Karpas-422 (cell line): ENCODE data around the gene KLHDC4. TPM values are rescaled to one million over a fixed set of nuclear protein-coding genes. Genes with fewer than 3 reads are reported as not detected.

Experiments
- DNase-seq: peaks from one replicate; pipeline ENCODE4 v3.0.0-alpha.2; 2015
- H2AFZ ChIP-seq: fragments of 200-600 bp; sonication (generic); 2 replicates; pipeline ENCODE4 v1.6.1; 2014; ENCODE audit warnings: antibody characterized with exemption, low read length, mixed read lengths
- H3K27ac ChIP-seq: fragments of 200-600 bp; sonication (generic); 2 replicates; pipeline ENCODE4 v1.5.1; 2014; ENCODE audit warnings: mild to moderate bottlenecking, low read length, moderate library complexity
- H3K27me3 ChIP-seq: fragments of 200-600 bp; sonication (generic); 2 replicates; pipeline ENCODE4 v1.6.1; 2014; ENCODE audit warnings: low read length, mixed read lengths
- H3K36me3 ChIP-seq: fragments of 200-600 bp; sonication (generic); 2 replicates; pipeline ENCODE4 v1.6.1; 2014; ENCODE audit warnings: low read length, mixed read lengths; ENCODE audit not compliant: insufficient read depth
- H3K4me1 ChIP-seq: fragments of 200-600 bp; sonication (generic); 2 replicates; pipeline ENCODE4 v1.6.1; 2014; ENCODE audit warnings: mild to moderate bottlenecking, low read length, mixed read lengths
- H3K4me2 ChIP-seq: fragments of 200-600 bp; sonication (generic); 2 replicates; pipeline ENCODE4 v1.6.1; 2014; ENCODE audit warnings: low read length, low read depth, mild to moderate bottlenecking; ENCODE audit not compliant: poor library complexity, severe bottlenecking
- H3K4me3 ChIP-seq: fragments of 200-600 bp; sonication (generic); 2 replicates; pipeline ENCODE4 v1.5.1; 2014; ENCODE audit warnings: mild to moderate bottlenecking, antibody characterized with exemption, low read length, mixed read lengths
- H3K79me2 ChIP-seq: fragments of 200-600 bp; sonication (generic); 2 replicates; pipeline ENCODE4 v1.6.1; 2014; ENCODE audit warnings: mild to moderate bottlenecking, low read length, mixed read lengths
- H3K9ac ChIP-seq: fragments of 200-600 bp; sonication (generic); 2 replicates; pipeline ENCODE4 v1.6.0; 2014; ENCODE audit warnings: low read length
- H3K9me2 ChIP-seq: fragments of 200-600 bp; sonication (generic), shearing (Covaris generic); replicated peaks from 2 replicates; pipeline ENCODE4 v1.6.0; 2014; ENCODE audit warnings: mild to moderate bottlenecking, low read length, moderate library complexity; ENCODE audit not compliant: insufficient read depth
- H3K9me3 ChIP-seq: fragments of 300-700, 200-600 bp; sonication (generic); 2 replicates; pipeline ENCODE4 v1.6.1; 2014; ENCODE audit warnings: low read length, mixed read lengths
- H4K20me1 ChIP-seq: fragments of 200-600 bp; sonication (generic); 2 replicates; pipeline ENCODE4 v1.6.1; 2014; ENCODE audit warnings: mild to moderate bottlenecking, antibody characterized with exemption, low read length, low read depth; ENCODE audit not compliant: insufficient read depth
- total RNA-seq: library from RNA; depleted of rRNA; stranded (reverse); fragments of >200 nt; shearing (Covaris generic); gene quantifications from 2 replicates; pipeline ENCODE4 v1.2.3, GENCODE V29; 2014; ENCODE audit warnings: low replicate concordance; rRNA removed

The KLHDC4 gene
- total RNA-seq, 1 experiment from 2014 or later = 21.1 TPM

- Histone ChIP-seq H3K9ac (no peak overlapping the region), H3K27me3 (no peaks in the 10 kb centered on the region), H3K9me3 (no peaks in the 10 kb centered on the region), H3K4me1 (peaks cover 9% of the 10 kb centered on the region), H3K27ac (no peak overlapping the region), H3K79me2 (no peaks in the 10 kb centered on the region), H4K20me1 (no peaks in the 10 kb centered on the region), H2AFZ (no peak overlapping the region), H3K36me3 (no peaks in the 10 kb centered on the region), H3K4me2 (no peak overlapping the region), H3K4me3 (no peak overlapping the region), H3K9me2 (no peaks in the 10 kb centered on the region)
- no peak for DNase-seq
Observed at GRCh38 chr16:87666919-87667318, 98.9 kb downstream of the KLHDC4 start.

GRCh38 chr16:87665193-87665592 lies 100.6 kb downstream of the KLHDC4 start:
- no peaks in the 10 kb centered on the region for H3K27me3 ChIP-seq
- H3K9ac ChIP-seq = no peak overlapping the region
- H3K36me3 ChIP-seq = no peaks in the 10 kb centered on the region
- no peaks in the 10 kb centered on the region for H3K9me2 ChIP-seq
- H3K79me2 ChIP-seq = no peaks in the 10 kb centered on the region
- no peak overlapping the region for H3K27ac ChIP-seq
- no peaks in the 10 kb centered on the region for H3K4me1 ChIP-seq
- H3K4me2 ChIP-seq = no peak overlapping the region
- DNase-seq = no peak
- H3K4me3 ChIP-seq = no peak overlapping the region
- no peaks in the 10 kb centered on the region for H3K9me3 ChIP-seq
- H4K20me1 ChIP-seq = no peaks in the 10 kb centered on the region
- no peak overlapping the region for H2AFZ ChIP-seq

- no peak overlapping the region for H3K9ac ChIP-seq
- no peaks in the 10 kb centered on the region for H3K9me3 ChIP-seq
- no peak for DNase-seq
- H3K79me2 ChIP-seq = no peaks in the 10 kb centered on the region
- H3K27me3 ChIP-seq = no peaks in the 10 kb centered on the region
- no peak overlapping the region for H2AFZ ChIP-seq
- no peak overlapping the region for H3K4me2 ChIP-seq
- no peak overlapping the region for H3K27ac ChIP-seq
- no peak overlapping the region for H3K4me3 ChIP-seq
- no peaks in the 10 kb centered on the region for H3K9me2 ChIP-seq
- no peaks in the 10 kb centered on the region for H3K4me1 ChIP-seq
- no peaks in the 10 kb centered on the region for H4K20me1 ChIP-seq
- no peaks in the 10 kb centered on the region for H3K36me3 ChIP-seq
Observed at GRCh38 chr16:87664792-87665191, 101.0 kb downstream of the KLHDC4 start.

- DNase-seq = no peak
- H3K36me3 ChIP-seq = no peaks in the 10 kb centered on the region
- H3K79me2 ChIP-seq = no peaks in the 10 kb centered on the region
- no peak overlapping the region for H3K27ac ChIP-seq
- no peak overlapping the region for H3K4me2 ChIP-seq
- H3K27me3 ChIP-seq = no peaks in the 10 kb centered on the region
- H3K9me3 ChIP-seq = no peaks in the 10 kb centered on the region
- H4K20me1 ChIP-seq = no peaks in the 10 kb centered on the region
- H3K4me1 ChIP-seq = no peaks in the 10 kb centered on the region
- H3K9ac ChIP-seq = no peak overlapping the region
- H3K9me2 ChIP-seq = no peaks in the 10 kb centered on the region
- no peak overlapping the region for H3K4me3 ChIP-seq
- no peak overlapping the region for H2AFZ ChIP-seq
Observed at GRCh38 chr16:87662254-87663204, 103.3 kb downstream of the KLHDC4 start.

GRCh38 chr16:87661561-87661960 lies 104.2 kb downstream of the KLHDC4 start:
- DNase-seq = peak; percentile 79

GRCh38 chr16:87658564-87659225 lies 107.1 kb downstream of the KLHDC4 start:
- Histone ChIP-seq H3K4me2 (no peak overlapping the region), H3K36me3 (no peaks in the 10 kb centered on the region), H4K20me1 (no peaks in the 10 kb centered on the region), H3K4me1 (no peaks in the 10 kb centered on the region), H3K9me2 (no peaks in the 10 kb centered on the region), H3K27ac (no peak overlapping the region), H3K79me2 (no peaks in the 10 kb centered on the region), H2AFZ (no peak overlapping the region), H3K9me3 (no peaks in the 10 kb centered on the region), H3K27me3 (no peaks in the 10 kb centered on the region), H3K4me3 (no peak overlapping the region), H3K9ac (no peak overlapping the region)
- DNase-seq = no peak

More at GRCh38 chr16:87661561-87661960, 104.2 kb downstream of the KLHDC4 start:
- no peak overlapping the region for H3K27ac ChIP-seq
- no peak overlapping the region for H2AFZ ChIP-seq
- no peak overlapping the region for H3K9ac ChIP-seq
- no peaks in the 10 kb centered on the region for H4K20me1 ChIP-seq
- H3K4me1 ChIP-seq = no peaks in the 10 kb centered on the region
- H3K9me2 ChIP-seq = no peaks in the 10 kb centered on the region
- no peak overlapping the region for H3K4me2 ChIP-seq
- H3K36me3 ChIP-seq = no peaks in the 10 kb centered on the region
- no peaks in the 10 kb centered on the region for H3K79me2 ChIP-seq
- H3K27me3 ChIP-seq = no peaks in the 10 kb centered on the region
- H3K9me3 ChIP-seq = no peaks in the 10 kb centered on the region
- no peak overlapping the region for H3K4me3 ChIP-seq

Other genes with a start within 250 kb of the KLHDC4 start
- not detected in 2 replicates for gene JPH3, start 163.5 kb downstream of the KLHDC4 start, total RNA-seq
- 163 and 177 TPM in 2 replicates for gene SLC7A5, start 103.5 kb upstream of the KLHDC4 start, total RNA-seq
- not detected in 2 replicates for gene CA5A, start 170.5 kb upstream of the KLHDC4 start, total RNA-seq
- gene BANP, start 185.4 kb upstream of the KLHDC4 start, total RNA-seq = 30.1 and 36.5 TPM in 2 replicates